Mucosa of gallbladder (tissue), 1 donor: Measurements from ENCODE around the gene POLR1E. TPM values are rescaled to one million over a fixed set of nuclear protein-coding genes. Genes with fewer than 3 reads are reported as not detected.

Experiments
- DNase-seq: peaks from one replicate; pipeline ENCODE4 v3.0.0-alpha.2; 2020; ENCODE audit warnings: low spot score
- total RNA-seq: library from RNA; stranded (reverse); gene quantifications from one replicate; pipeline ENCODE4 v1.2.1, GENCODE V29; 2021
- donor health status: DM: no; HTN: no; CAD: no.

The POLR1E gene
- total RNA-seq, 1 donor from 2014 or later = 19.3 TPM

DNA sequence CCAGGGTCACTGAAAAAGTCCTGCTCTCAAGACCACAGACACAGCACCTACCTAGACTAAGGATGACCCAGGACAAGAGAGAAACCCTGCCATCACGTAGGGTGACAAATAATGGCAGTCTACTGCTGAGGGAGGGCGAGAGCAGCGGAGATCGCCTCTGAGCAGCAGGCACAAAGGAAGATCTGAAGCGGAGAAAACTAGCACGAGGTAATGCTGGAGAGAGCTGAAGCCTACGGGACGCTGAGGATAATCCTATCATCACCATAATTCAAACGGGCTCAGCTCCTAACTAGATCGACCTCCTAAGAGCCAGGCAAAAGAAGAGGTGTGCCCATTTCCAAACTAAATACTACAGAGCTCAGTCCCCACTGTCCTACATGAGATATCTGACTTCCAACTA, 49.2 kb downstream of the POLR1E start:
- DNase-seq = no peak

DNA sequence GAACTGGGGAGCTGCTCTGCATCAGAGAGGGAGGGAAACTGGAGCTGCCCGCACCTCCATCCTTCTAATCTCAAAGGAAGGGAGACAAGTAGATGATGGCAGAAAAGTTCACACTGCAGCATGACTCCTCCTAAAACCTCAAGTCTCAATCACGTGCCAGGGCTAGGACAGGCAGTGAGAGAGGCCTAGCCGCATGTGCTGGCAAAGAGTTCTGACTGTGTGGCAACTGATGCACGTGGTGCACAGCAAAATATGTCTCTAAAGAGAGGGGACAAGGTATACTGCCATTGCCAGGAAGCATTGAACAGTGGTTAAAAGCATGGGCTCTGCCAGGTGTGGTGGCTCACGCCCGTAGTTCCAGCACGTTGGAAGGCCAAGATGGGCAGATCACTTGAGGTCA, 52.4 kb downstream of the POLR1E start:
- no peak for DNase-seq

DNA sequence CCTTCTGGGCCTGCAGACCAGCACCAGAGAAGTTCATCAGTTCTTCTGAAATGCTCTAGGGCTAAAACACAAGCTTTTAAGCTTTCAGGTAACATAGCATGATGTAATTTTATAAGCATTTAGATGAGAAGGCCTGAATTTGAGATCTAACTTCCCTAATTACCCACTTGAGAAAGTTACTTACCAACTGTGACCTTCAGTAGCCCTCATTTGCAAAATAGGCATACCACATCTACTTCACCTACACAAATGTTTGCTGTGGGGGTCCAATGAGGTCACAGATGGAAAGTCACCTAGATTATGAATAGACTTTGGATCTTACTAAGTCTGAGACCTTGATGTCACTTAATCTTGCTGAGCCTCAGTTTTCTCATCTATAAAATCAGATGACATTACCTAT, 53.9 kb downstream of the POLR1E start:
- DNase-seq = no peak

- DNase-seq = no peak
Observed at GRCh38 chr9:37540634-37541033, 54.9 kb downstream of the POLR1E start.

DNA sequence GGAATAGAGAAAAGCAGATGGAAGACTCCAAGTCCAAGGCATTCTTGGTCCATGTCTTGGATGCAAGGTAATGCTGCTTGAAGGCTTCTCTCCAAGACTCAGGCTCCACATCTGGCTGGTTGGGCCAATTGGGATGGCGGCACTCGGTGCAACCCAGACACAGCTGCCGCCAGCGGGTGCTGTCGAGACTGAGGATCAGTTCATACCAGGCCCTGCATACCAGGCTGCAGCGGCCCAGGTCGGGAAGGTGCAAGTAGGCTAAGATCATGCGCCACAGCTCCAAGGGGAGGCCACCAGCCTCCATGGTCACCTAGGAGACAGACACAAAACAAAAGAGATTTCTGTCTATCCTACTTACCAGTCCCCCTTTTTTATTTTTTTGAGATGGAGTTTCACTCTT, 55.7 kb downstream of the POLR1E start:
- no peak for DNase-seq

GRCh38 chr9:37542488-37542887, 56.7 kb downstream of the POLR1E start:
- DNase-seq = no peak

- DNase-seq = no peak
Observed at GRCh38 chr9:37542895-37543294, 57.1 kb downstream of the POLR1E start.

- no peak for DNase-seq
Observed at GRCh38 chr9:37543468-37543867, 57.7 kb downstream of the POLR1E start.

DNA sequence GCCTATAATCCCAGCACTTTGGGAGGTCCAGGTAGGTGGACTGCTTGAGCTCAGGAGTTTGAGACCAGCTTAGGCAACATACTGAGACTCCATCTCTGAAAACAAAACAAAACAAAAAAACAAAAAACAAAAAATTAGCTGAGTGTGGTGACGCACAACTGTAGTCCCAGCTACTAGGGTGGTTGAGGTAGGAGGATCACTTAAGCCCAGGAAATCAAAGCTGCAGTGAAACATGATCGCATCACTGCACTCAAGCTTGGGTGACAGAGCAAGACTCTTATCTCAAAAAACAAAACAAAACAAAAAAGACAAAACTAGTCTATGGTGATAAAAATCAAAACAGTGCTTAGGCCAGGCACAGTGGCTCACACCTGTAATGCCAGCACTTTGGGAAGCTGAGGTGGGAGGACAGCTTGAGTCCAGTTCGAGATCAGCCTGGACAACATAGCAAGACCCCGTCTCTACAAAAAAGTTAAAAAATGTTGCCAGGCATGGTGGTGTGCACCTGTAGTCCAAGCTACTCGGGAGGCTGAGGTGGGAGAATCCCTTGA, 61.7 kb downstream of the POLR1E start:
- no peak for DNase-seq

GRCh38 chr9:37549527-37549926, 63.8 kb downstream of the POLR1E start:
- no peak for DNase-seq

DNA sequence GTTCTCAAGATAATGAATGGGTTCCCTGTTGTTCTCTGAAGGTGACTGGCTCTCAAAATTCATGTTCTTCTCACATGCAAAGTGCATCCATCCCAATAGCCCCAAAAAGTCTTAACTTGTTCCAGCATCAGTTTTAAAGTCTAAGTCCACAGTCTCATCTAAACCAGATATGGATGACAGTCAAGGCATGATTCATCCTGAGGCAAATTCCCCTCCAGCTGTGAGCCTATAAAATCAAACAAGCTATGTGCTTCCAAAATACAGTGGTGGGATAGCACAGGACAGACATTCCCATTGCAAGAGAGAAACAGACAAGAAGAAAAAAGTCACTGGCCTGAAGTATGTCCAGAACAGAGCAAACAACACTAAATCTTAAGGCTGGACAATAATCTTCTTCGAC, 65.0 kb downstream of the POLR1E start:
- no peak for DNase-seq

DNA sequence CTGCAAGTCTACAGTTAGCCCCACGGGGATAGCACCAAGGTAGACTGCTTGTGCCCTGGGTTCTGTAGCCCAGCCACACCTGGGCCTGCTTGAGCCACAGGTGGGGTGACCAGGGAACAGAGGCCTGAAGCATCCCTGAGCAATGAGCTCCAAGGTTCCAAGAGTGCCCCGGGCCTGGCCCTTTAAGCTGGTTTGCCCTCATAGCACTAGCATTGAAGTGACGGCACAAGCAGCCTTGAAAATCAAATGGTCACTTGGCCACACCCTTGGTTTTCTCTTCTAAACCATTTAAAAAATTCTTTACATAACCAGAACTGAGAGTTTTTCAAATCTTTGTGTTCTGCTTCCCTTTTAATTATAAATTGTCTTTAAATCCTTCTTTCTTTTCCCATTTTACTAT, 65.7 kb downstream of the POLR1E start:
- DNase-seq = no peak

GRCh38 chr9:37551888-37552287, 66.1 kb downstream of the POLR1E start:
- DNase-seq = no peak

Other genes starting within 250 kb of the POLR1E start
- gene GRHPR, start 63.3 kb upstream of the POLR1E start, total RNA-seq = 125 TPM
- gene ZBTB5, start 20.5 kb upstream of the POLR1E start, total RNA-seq = 12.1 TPM
- gene FBXO10, start 90.4 kb downstream of the POLR1E start, total RNA-seq = 9.5 TPM
- 53.9 TPM for gene TOMM5, start 106.6 kb downstream of the POLR1E start, total RNA-seq
- gene FRMPD1, start 165.0 kb downstream of the POLR1E start, total RNA-seq = 5.9 TPM